Tibial nerve (tissue), 4 donors: ENCODE data around the gene DLD.

Experiments
- EP300 ChIP-seq, 2 donors: sonication (generic); formaldehyde crosslinking; IDR thresholded peaks; one replicate each; pipeline ENCODE4 v1.6.1; 2017; ENCODE audit warnings: antibody characterized with exemption in 2 of 2, mild to moderate bottlenecking in 1 of 2
- TF ChIP-seq, protein P1 (sequence below), 5 experiments: fragments of 200-600 bp in 3 of 5; fragments of 450-650 bp in 2 of 5; sonication (generic) in 3 of 5; IDR thresholded peaks; one replicate each; pipeline ENCODE4 v1.5.1; 2016 to 2019; ENCODE audit warnings: antibody characterized with exemption in 5 of 5, mild to moderate bottlenecking in 3 of 5, moderate library complexity in 2 of 5

DNA sequence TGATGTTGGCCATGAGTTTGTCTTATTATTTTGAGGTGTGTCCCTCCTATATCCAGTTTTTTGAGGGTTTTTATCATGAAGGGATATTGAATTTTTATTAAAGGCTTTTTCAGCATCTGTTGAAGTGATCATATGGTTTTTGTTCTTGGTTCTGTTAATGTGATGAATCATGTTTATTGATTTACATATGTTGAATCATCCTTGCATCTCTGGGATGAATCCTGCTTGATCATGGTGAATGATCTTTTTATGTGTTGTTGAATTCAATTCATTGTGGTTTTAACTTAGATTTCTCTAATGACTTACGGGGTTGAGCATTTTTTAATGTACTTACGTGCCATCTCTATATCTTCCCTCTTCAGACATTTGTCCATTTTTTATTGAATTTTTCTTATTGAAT, 22.9 kb downstream of the DLD start:
- TF ChIP-seq, protein P1, sequence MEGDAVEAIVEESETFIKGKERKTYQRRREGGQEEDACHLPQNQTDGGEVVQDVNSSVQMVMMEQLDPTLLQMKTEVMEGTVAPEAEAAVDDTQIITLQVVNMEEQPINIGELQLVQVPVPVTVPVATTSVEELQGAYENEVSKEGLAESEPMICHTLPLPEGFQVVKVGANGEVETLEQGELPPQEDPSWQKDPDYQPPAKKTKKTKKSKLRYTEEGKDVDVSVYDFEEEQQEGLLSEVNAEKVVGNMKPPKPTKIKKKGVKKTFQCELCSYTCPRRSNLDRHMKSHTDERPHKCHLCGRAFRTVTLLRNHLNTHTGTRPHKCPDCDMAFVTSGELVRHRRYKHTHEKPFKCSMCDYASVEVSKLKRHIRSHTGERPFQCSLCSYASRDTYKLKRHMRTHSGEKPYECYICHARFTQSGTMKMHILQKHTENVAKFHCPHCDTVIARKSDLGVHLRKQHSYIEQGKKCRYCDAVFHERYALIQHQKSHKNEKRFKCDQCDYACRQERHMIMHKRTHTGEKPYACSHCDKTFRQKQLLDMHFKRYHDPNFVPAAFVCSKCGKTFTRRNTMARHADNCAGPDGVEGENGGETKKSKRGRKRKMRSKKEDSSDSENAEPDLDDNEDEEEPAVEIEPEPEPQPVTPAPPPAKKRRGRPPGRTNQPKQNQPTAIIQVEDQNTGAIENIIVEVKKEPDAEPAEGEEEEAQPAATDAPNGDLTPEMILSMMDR (IDR thresholded peaks at IDR 0.05) = no peak
- TF ChIP-seq EP300 (IDR thresholded peaks at IDR 0.05) = no peak
